Stimulated activated CD4-positive, alpha-beta T cell treated with anti-CD3 and anti-CD28 coated beads, TNF-alpha, amount 100 ng/mL, for 4 hours (primary cell): Measurements from ENCODE around the gene ITSN1.
"Not testable (repeated sequence)": the region's sequence is repeated elsewhere in the genome, so short reads cannot be mapped to it uniquely, and the experiment has no call there.

Source experiments
- DNase-seq, 3 experiments: peaks; one replicate each; pipeline ENCODE4 v3.0.0-alpha.2; 2020; ENCODE audit warnings: low read depth in 3 of 3

The ITSN1 gene

DNA sequence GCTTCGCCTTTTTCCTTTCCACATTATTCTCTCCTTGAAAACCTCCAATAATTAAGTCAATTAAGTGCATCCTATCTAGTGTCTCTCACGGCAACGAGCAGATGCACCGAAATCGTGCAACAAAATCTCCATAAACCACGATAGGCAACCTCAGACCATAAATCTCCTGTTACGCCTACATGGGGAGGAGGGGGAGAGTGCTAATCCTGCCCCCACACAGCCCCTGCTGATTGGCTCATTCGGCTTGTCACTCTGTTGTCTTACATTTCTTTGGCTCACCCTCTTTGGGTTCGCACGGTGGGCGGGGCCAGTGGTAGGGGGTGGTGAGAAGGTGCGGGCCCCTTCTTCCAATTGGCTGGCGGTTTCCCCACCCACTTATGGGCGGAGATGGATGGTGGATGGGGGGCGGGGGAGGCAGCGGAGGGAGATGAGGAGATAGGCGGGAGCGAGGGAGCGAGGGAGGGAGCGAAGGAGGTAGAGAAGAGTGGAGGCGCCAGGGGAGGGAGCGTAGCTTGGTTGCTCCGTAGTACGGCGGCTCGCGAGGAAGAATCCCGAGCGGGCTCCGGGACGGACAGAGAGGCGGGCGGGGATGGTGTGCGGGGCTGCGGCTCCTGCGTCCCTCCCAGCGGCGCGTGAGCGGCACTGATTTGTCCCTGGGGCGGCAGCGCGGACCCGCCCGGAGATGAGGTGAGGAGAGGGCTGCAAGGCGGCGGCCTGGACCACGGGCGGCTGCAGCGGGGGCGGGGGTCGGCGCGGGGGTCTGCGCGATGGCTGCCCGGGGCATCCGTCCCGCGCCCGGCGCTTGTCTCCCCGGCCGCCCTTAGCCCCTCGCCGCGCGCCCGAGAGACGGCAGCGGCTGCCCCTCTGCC lies at the start of gene ITSN1:
ITSN1 (plus strand) TSS at position 475 of the 869 bp plus-strand sequence. CDS start 76,328 bp downstream, outside the sequence.
- peak; percentile 99 to 100 (median 100) for DNase-seq

DNA sequence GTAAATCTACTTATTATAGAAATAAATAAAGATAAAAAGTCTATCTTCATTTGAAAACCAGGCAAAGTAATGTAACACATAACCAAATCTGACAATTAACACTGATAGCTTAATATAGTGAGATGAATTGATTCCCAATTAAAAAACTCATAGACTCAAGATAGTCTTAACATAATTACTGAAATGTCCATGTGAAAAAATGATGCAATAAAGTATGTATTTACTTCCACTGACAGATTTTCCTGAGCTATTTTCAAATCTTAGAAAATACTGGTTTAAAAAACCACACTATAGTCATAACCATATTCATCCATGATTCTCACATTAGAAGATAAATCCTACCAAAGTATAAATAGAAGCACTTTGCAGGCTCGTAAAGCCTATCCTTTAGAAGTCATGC lies 44.2 kb upstream of the ITSN1 start:
- no peak for DNase-seq

DNA sequence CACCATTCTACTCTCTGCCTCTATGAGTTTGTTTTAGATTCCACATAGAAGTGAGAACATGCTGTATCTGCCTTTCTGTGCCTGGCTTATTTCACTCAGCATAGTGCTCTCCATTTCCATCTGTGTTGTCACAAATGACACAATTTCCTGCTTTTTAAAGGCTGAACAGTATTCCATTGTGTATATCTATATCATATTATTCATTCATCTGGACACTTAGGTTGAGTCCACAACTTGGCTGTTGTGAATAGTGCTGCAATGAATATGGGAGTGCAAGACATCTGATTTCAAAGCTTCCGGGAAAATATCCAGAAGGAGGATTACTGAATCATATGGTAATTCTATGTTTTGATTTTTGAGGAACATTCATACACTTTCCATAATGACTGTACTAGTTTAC lies 33.7 kb upstream of the ITSN1 start:
- DNase-seq, result no peak

DNA sequence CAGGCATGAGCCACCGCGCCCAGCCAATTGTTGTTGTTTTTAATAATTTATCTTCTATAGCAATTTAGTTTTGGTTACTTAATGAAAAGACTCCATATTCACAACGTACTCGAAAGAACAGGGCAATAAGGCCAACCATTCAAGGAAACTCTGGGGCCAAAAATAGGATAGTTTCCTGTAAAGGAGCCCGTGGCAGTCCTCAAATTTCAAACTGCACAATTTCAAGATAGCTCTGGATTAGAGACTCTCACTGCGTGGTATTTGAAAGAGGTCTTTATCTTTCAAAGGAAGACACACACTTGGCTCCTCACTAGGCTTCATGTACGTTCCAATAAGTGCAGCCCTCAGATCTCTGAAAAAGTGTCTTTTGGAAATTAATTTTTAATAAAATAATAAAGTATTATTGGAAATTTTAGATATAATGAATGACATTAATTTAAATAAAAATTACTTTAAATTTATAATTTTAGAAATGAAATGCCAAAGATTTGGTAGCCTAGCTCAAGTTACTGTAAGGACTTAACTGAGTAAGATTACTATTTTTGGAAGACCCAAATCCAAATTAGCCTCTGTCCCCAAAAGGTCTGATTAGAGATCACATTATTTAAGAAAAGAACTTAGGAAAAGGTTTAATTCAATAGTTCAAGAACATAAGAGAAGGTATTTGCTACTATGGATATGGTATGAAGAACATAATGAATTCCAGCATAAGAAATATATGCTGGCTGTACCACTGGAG lies 31.1 kb upstream of the ITSN1 start:
- no peak for DNase-seq

DNA sequence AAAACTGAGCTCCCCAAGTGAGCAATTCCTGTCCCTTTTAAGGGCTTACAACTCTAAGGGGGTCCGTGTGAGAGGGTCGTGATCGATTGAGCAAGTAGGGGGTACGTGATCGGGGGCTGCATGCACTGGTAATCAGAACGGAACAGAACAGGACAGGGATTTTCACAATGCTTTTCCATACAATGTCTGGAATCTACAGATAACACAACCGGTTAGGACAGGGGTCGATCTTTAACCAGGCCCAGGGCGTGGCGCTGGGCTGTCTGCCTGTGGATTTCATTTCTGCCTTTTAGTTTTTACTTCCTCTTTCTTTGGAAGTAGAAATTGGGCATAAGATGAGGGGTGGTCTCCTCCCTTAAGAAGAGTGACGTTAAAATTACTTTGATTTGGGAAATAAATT lies 24.7 kb upstream of the ITSN1 start:
- not testable (repeated sequence) for DNase-seq

DNA sequence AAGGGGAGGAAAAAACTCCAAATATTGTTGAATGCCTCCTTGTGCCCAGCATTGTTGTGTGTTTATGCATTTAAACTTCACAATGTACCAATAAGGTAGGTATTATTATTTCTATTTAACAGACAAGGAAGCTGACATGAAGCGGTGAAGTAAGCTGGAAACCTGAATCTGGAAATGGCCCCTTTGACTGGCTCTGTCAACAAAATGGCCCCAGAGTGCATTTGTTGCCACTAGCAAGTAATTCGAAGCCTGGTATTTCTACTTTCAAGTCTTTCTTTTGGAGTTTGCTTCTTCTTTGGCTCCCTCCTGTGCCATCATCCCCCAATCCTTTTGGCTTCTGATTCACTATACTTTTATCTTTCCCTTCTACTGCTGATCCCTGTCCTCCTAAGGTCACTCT lies 23.9 kb upstream of the ITSN1 start:
- no peak for DNase-seq

DNA sequence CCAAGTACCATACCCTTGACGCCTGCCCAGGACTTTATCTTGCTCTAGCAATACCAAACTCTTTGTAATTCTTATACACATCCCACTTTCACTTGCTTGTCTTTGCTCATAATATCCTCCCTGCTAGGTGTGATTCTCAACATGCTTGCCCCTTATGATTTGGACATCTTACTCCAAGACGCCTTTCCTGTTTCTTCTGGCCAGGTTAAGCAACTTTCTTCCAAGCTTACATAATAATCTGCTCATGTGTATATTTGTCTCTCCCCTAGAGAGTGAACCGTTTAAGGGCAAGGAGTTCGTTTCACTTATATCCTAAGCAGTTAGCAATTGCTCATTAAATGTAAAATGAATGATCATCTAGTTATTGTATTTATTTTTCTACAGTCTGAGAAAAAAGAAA lies 22.6 kb upstream of the ITSN1 start:
- no peak for DNase-seq

DNA sequence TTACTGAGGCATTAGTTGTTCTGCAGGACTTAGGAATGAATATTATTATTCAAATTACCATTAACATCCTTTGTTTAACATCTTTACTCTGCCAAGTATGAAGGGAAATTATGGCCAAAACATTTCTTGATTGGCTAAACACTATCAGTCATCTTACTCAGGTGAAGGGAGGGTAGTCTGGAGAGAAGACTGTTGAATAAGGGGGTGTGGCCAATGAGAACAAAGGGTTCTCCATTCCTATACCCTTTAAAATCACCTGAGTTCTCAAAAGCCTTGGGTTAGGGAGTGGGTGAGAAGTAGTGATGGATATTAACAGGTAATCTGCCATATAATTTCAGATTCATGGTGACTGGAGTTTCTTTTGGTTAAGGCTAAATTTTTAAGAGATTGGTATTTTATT lies 20.0 kb upstream of the ITSN1 start:
- DNase-seq, result no peak

DNA sequence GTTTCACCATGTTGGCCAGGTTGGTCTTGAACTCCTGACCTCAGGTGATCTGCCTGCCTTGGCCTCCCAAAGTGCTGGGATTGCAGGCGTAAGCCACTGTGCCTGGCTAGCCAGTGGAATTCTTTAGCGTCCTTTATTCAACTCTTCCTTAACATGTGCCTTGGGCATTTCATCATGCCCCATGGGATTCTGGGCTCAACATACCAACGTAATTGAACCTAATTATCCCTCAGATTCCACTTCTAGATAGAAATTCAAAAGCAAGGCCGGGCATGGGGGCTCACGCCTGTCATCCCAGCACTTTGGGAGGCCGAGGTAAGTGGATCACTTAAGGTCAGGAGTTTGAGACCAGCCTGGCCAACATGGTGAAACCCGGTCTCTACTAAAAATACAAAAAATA lies 16.1 kb upstream of the ITSN1 start:
- DNase-seq, result not testable (repeated sequence)

DNA sequence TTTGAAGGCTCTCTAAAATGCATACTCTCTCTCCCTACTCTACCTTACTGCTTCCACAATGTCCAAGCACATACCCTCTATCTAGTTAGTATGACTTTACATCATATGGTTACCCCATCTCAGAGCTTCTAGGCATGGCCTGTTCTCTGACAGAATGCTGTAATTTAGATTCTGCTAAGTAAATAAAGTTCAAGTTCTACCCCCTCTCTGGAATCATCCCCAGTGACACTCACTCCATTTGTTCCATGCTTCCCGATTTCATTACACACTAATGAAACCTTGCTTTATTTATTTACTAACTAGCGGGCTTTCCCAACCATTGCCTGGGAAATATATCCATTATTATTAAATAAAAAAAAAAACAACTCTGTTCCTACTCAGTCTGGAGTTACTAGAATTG lies 8.0 kb upstream of the ITSN1 start:
- DNase-seq, result no peak

DNA sequence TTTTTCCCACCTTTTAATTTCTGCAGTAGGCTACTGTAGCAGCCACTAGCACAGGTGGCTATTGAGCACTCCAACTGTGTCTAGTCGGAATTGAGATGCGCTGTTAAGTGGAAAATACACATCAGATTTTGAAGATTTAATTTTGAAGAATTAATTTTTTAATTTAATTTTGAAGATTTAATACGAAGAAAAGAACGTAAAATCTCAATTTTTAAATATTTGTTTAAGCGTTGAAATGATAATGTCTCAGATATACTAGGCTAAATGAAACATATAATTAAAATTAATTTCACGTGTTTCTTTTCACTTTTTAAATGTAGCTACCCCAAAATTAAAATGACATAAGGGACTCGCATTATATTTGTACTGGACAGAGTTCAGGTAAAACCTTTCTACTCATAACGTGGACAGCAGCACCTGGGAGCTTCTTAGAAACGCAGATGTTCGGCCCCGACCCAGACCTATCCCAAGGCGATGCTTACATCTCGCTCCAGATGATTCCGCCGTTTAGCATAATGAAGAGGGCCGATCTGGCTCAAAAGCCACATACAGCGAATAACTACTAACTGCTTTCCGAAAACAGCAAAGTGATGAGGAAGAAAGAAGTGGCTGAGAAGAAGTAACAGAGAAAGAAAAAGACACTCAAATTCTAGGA lies 1.5 kb upstream of the ITSN1 start:
- no peak for DNase-seq

DNA sequence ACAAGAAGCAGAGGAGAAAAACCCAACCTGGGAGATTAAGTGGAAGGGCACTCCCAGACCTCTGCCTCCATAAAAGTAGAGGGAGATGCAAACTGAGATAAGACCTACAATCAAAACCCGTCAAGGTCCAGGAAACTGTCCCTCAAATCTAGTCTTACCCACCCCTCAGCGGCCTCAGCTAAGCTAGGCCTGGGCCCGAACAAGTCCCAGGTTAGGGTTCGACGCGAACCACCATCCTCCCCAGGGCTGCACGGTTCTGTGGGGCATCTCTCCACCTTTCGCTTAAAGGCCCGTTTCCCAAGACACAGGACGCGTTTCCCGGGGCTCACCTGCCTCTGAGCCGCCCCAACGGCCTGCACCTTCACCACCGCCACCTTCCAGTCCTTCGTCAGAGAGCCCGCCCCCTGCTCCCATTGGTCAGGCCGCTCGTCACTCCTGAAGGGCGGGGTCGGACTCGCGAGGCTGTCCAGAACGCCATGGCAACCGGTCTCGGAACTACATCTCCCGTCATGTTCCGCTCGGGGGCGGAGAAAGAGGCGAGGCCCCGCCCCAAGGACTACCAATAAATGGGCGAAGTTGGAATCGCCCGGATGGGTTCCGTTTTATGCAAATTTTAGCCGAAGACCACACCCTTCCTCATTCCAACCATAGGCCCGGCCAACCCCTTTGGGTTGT lies 812 bp upstream of the ITSN1 start, which contains the start of gene CRYZL1:
CRYZL1 (minus strand) TSS at position 390 of the 675 bp plus-strand sequence. CDS start 10,190 bp downstream, outside the sequence.
- DNase-seq, result peak; percentile 97 to 100 (median 100)

DNA sequence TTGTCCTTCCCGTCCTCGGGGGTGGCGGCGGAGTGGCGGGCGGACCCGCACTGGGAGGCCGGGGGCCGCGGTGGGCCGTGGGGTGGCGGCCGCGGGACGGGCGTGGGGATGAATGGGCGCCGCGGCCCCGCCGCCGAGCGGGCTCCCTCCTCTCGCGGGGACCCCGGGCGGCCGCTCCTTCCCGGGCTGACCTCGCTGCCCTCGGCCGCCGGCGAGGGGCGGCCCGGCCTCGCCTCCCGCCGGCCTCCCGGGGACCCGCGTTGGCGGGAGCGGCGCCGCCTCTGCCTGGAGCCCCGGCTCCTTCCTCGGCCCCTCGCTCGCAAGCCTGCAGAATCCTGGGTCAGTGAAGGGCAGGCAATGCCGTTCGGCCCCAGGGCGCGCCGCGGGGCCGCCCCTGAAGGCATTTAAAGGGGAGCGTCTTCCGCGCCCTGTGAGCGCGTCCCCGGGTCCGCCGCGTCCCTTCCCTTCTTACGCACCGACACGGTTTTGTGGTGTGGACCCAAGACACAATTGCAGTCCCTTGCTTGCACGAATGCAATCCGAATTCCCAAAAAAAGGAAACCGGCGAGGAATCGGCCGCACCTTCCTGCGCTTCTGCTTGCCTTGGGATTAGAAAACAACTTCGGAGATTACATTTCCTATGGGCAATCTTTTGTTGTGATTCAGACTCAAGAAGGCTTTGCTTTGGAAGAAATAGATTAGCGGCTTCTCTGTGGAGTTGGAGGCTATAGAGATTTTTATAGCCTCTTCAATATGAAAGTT lies 776 bp downstream of the ITSN1 start:
- no peak for DNase-seq

DNA sequence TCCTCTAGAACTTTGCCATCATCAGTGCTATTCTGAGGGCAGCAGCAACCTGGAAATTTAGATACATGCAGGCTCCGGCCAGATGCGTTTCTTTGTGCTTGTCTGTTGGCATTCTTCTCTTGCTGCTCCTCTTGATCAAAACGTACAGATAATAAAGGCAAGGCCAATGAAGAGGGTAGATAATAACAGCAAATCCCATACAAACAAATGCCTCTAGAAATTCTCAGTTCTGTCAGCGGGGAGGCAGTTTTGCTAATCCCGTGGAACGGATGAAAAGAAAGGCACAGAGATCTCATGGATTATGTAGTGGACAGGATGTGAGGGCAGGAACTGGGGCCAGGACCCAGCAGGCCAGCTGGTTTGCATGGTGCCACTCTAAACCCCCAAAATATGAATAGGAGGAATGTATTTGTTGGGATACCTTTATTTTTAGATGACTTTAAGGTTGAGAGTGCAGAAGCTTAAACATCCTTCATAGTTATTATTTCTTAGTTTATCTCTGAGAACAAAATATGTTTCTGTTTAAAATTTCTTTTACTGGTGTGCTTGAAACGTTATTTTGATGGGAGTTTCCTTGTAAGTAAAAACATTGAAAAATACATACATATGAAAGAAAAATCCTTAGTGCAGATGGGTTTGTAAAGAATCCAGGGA lies 1.5 kb downstream of the ITSN1 start:
- DNase-seq, result no peak

DNA sequence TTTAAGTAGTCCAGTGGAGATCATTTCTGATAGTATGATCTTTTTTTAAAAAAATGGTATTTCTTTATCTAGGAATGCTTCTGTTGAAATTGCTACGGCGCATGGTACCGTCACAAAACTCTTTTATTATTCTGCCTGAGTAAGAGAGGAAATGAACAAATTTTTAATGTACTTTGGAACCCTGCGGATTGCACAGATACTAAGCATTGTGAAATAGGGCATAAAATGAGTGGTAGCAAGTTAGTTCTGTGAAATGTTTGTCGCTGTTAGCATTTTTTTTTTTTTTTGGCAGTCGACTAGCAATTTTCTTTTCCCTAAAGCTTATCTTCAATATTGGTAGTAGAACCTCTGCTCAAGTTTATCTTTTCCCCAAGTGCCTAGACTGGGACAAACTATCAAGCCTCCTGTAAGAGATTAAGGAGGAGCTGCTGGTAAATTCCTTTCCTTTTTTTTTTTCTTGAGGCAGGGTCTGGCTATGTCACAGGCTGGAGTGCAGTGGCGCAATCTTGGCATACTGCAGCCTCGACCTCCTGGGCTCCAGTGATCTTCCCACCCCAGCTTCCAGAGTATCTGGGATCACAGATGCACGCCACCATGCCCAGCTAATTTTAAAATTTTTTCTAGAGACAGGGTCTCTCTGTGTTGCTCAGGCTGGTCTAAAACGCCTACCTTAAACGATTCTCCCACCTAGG lies 2.2 kb downstream of the ITSN1 start:
- DNase-seq, result no peak

DNA sequence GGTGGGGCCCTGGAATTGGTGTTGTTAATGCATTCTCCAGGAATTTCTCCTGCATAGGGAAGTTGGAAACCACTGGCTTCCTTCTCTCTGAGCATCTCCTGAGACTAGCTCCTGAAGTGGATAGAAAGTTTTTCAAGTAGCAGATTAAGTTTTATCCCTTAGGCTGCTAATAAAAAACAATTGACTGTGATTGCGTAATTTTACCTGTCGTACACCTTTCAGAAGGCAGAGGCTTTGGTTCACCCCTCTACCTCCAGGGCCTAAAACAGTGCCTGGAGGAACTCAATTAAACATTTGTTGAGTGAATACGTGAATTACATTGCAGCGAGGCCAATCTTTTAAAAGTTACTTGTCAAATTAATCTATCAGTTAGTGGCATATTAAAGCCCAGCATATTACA lies 3.4 kb downstream of the ITSN1 start:
- no peak for DNase-seq

DNA sequence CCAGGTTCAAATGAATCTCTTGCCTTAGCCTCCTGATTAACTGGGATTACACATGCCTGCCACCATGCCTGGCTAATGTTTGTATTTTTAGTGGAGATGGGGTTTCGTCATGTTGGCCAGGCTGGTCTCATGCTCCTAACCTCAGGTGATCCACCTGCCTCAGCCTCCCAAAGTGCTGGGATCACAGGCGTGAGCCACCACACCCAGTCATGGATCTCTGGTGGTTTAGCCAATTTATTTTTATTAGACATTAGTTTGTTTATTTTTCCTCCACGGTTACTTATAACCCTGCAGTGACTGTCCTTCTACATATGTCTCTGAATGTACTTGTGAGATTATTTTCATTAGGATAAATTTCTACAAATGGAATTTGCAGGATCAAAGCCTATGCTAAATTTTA lies 5.3 kb downstream of the ITSN1 start:
- DNase-seq, result no peak

DNA sequence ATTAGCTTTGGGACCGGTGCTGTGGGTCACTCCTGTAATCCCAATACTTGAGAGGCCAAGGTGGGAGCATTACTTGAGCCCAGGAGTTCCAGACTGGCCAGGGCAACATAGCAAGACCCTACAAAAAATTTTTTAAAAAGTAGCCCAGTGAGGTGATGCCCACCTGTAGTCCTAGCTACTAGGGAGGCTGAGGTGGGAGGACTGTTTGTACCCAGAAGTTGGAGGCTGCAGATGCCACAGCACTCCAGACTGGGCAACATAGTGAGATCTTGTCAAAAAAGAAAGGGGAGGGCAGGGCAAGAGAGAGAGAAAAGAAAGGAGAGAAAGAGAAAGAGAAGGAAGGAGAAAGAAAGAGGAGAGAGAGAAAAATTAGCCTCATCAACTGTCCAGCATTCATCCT lies 6.3 kb downstream of the ITSN1 start:
- DNase-seq, result no peak

DNA sequence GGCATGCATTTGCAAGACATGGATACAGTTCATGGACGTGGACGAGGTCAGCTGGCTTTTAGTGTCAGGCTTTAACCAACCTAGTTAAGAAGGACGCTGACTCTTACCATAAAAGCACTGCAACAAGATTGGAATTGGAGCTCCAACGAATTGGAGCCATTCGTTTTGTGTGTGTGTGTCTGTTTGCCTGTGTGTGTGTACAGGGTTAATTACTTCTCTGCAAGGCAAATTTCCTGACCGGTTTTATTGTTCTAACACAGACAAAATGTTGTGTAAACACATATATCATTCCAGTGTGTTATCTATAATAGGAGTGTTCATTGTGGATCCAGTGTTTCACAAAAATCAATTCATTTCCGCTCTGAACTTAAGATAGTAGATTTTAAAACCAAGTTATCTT lies 7.9 kb downstream of the ITSN1 start:
- no peak for DNase-seq

DNA sequence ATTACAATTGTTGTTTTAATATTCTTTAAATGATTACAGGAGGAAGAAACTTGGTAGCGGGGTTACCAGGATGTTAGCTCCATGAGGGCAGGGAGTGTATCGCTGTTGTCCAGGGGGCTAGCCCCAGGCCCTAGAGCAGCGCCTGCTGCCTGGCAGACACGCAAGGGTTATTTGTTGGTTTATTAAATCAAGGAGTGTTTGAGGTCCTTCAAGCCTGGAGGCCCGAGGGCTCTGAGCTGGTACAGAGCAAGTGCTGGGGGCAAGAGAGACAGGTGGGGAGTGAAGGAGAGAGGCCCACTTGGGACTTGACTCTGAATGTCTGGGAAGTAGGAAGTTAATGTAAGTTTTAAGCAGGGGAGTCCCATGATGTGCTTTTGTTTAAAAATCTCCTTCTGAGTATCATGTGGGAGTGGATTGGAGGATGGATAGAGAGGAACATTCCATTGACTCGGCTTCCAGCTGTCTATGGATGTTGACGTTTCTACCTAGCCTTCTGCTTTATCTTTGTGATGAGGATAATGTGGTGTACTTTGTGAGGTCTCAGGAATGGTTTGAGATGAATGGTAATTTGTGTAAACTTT lies 8.7 kb downstream of the ITSN1 start:
- DNase-seq, result no peak
